Renal cortex interstitium (tissue), 3 donors: ENCODE data around the gene CPLX1. TPM values are rescaled to one million over a fixed set of nuclear protein-coding genes. Genes with fewer than 3 reads are reported as not detected.

Source experiments
- polyA plus RNA-seq, 3 donors: library from polyadenylated mRNA; unstranded; fragments of 120-200 nt; gene quantifications; one replicate each; pipeline ENCODE4 v1.2.1, GENCODE V29; 2013; ENCODE audit not compliant: insufficient read length in 3 of 3

CPLX1 gene
- polyA plus RNA-seq, 3 donors = 1.2 to 4.0 (median 3.2) TPM

Other genes with a start within 250 kb of the CPLX1 start
- gene TMEM271, start 249.8 kb downstream of the CPLX1 start, polyA plus RNA-seq = under 1 TPM in 2 of 3 donors, not detected in 1; 0.04 to 0.06 TPM
- gene PDE6B, start 200.6 kb downstream of the CPLX1 start, polyA plus RNA-seq = 10 to 100 TPM; 42.4 to 51.1 (median 44.0) TPM
- 100 to 1,000 TPM; 263 to 363 (median 280) TPM for gene ATP5ME, start 151.9 kb downstream of the CPLX1 start, polyA plus RNA-seq
- 10 to 100 TPM; 17.9 to 22.9 (median 21.7) TPM for gene MYL5, start 151.6 kb downstream of the CPLX1 start, polyA plus RNA-seq
- gene SLC49A3, start 137.0 kb downstream of the CPLX1 start, polyA plus RNA-seq = 1 to 10 TPM; 3.7 to 6.3 (median 3.8) TPM
- gene PCGF3, start 120.3 kb downstream of the CPLX1 start, polyA plus RNA-seq = 100 to 1,000 TPM in 1 of 3 donors, 10 to 100 TPM in 2; 67.4 to 102 (median 68.2) TPM
- gene GAK, start 106.2 kb upstream of the CPLX1 start, polyA plus RNA-seq = 10 to 100 TPM; 52.5 to 87.8 (median 68.3) TPM
- gene TMEM175, start 106.3 kb upstream of the CPLX1 start, polyA plus RNA-seq = 10 to 100 TPM; 20.6 to 29.6 (median 26.3) TPM
- gene DGKQ, start 147.4 kb upstream of the CPLX1 start, polyA plus RNA-seq = 10 to 100 TPM in 1 of 3 donors, 1 to 10 TPM in 2; 5.5 to 10.4 (median 8.6) TPM
- 10 to 100 TPM; 11.5 to 19.0 (median 17.4) TPM for gene IDUA, start 160.9 kb upstream of the CPLX1 start, polyA plus RNA-seq
- 10 to 100 TPM in 2 of 3 donors, 1 to 10 TPM in 1; 8.2 to 15.9 (median 14.0) TPM for gene SLC26A1, start 167.3 kb upstream of the CPLX1 start, polyA plus RNA-seq
- gene FGFRL1, start 185.5 kb upstream of the CPLX1 start, polyA plus RNA-seq = 10 to 100 TPM; 35.1 to 43.3 (median 36.3) TPM